GM12878 (cell line): ENCODE measurements around the gene B3GNT3. TPM values are rescaled to one million over a fixed set of nuclear protein-coding genes. Genes with fewer than 3 reads are reported as not detected.

Experiments used
- ATAC-seq: fragments of 200-7000 bp; cut with Tn5 transposase; 3 replicates; pipeline ENCODE4 v1.9.1; 2020; ENCODE audit warnings: mild to moderate bottlenecking, moderate library complexity
- BruUV-seq: library from RNA; stranded (reverse); fragments of 400-500 nt; replicated peaks from 2 replicates; lab custom pipeline; 2021; lab: Mats Ljungman, UMichigan
- CTCF ChIA-PET: fragments of 300-600 bp; sonication (Branson Sonifier 250); formaldehyde crosslinking; extraction: SDS; loops from one replicate; lab custom pipeline; 2021; ENCODE audit warnings: inconsistent platforms; lab: Yijun Ruan, JAX
- POLR2A ChIA-PET: fragments of 350-600 bp; formaldehyde crosslinking; extraction: SDS; loops from one replicate; lab custom pipeline; 2021; ENCODE audit warnings: inconsistent platforms; lab: Charles Lee
- RAD21 ChIA-PET: fragments of 300-600 bp; sonication (Branson Sonifier 250); formaldehyde crosslinking; loops from one replicate; lab custom pipeline; 2023; ENCODE audit warnings: antibody characterized with exemption; ENCODE audit not compliant: unreplicated experiment; lab: Charles Lee
- SMC1A ChIA-PET: fragments of 300-600 bp; sonication (Branson Sonifier 250); formaldehyde crosslinking; loops from one replicate; lab custom pipeline; 2023; ENCODE audit not compliant: unreplicated experiment, uncharacterized antibody; lab: Charles Lee
- DNase-seq: peaks from one replicate; pipeline ENCODE4 v3.0.0-alpha.2; 2011; ENCODE audit warnings: low read depth, low spot score
- FAIRE-seq: peaks from 3 replicates; lab custom pipeline; 2011; peaks lifted over from hg19 to GRCh38; lab: Jason Lieb, UNC
- H2AFZ ChIP-seq: 2 replicates; pipeline ENCODE4 v1.6.0; 2011; ENCODE audit warnings: low read depth, low read length, control low read depth; ENCODE audit not compliant: control insufficient read depth
- H3K27ac ChIP-seq: 2 replicates; pipeline ENCODE4 v1.5.1; 2011; ENCODE audit warnings: control low read depth; ENCODE audit not compliant: control insufficient read depth, insufficient read depth
- H3K27me3 ChIP-seq, 2 experiments: replicated peaks in 1 of 2; 2 replicates each; pipeline versions ENCODE4 v1.6.0 to v1.6.1; 2011; ENCODE audit warnings: low read length in 1 of 2; ENCODE audit not compliant: control insufficient read depth in 2 of 2, insufficient read depth in 2 of 2
- H3K36me3 ChIP-seq, 2 experiments: 2 replicates each; pipeline ENCODE4 v1.5.1; 2011; ENCODE audit warnings: low read length in 1 of 2; ENCODE audit not compliant: control insufficient read depth in 2 of 2, insufficient read depth in 2 of 2
- H3K4me1 ChIP-seq: 2 replicates; pipeline ENCODE4 v1.6.1; 2011; ENCODE audit warnings: mild to moderate bottlenecking, low read length, moderate library complexity, mixed read lengths; ENCODE audit not compliant: control insufficient read depth, insufficient read depth
- H3K4me2 ChIP-seq: 2 replicates; pipeline ENCODE4 v1.6.0; 2011; ENCODE audit warnings: control low read depth; ENCODE audit not compliant: control insufficient read depth, insufficient read depth
- H3K4me3 ChIP-seq: fragments of 200-600 bp; sonication (generic); 2 replicates; pipeline ENCODE4 v1.5.1; 2016
- H3K79me2 ChIP-seq: 2 replicates; pipeline ENCODE4 v1.6.0; 2011; ENCODE audit warnings: low read length; ENCODE audit not compliant: control insufficient read depth, insufficient read depth
- H3K9ac ChIP-seq: 2 replicates; pipeline ENCODE4 v1.8.0; 2011; ENCODE audit warnings: low read length, control low read depth, mixed read lengths; ENCODE audit not compliant: control insufficient read depth, insufficient read depth
- H3K9me3 ChIP-seq: replicated peaks from 3 replicates; pipeline ENCODE4 v1.5.1; 2011; ENCODE audit warnings: mild to moderate bottlenecking, low read length; ENCODE audit not compliant: control insufficient read depth, insufficient read depth
- H4K20me1 ChIP-seq: 2 replicates; pipeline ENCODE4 v1.6.0; 2011; ENCODE audit not compliant: control insufficient read depth, insufficient read depth
- IRF3 ChIP-seq: fragments of 450-650 bp; IDR thresholded peaks from 2 replicates; pipeline ENCODE4 v1.6.1; 2014; ENCODE audit warnings: mild to moderate bottlenecking
- POLR2A ChIP-seq: IDR thresholded peaks from 2 replicates; pipeline ENCODE4 v1.6.1; 2011; ENCODE audit warnings: low read depth, mild to moderate bottlenecking, low read length
- WRNIP1 ChIP-seq: IDR thresholded peaks from 2 replicates; pipeline ENCODE4 v1.6.1; 2011; ENCODE audit warnings: low read depth, low read length, improper control_type of control experiment, borderline replicate concordance
- ZBTB33 ChIP-seq: fragments of 450-650 bp; IDR thresholded peaks from 2 replicates; pipeline ENCODE4 v1.6.1; 2017; ENCODE audit warnings: mild to moderate bottlenecking
- WGBS: methylation state at CpG from one replicate; pipeline ENCODE4 v1.1.6; 2016; ENCODE audit warnings: low lambda C conversion rate; ENCODE audit not compliant: insufficient replicate concordance, insufficient coverage; ENCODE audit errors: missing lambda C conversion rate; 5-methylcytosine and 5-hydroxymethylcytosine counted together
- in situ Hi-C: fragments of 300-500 bp; cut with MboI; formaldehyde crosslinking; loops from 9 replicates; pipeline ENCODE4 v1.14.3; 2018; ENCODE audit warnings: mixed read lengths
- intact Hi-C: fragments of 100-400 bp; cut with micrococcal nuclease; formaldehyde crosslinking; loops from one replicate; pipeline ENCODE4 v1.14.2; 2022; ENCODE audit not compliant: unreplicated experiment
- polyA plus RNA-seq, 11 experiments: library from polyadenylated mRNA; depleted of rRNA in 4 of 11; unstranded in 6 of 11; stranded (reverse) in 5 of 11; fragments of >200 nt; fragmentation: Nextera tagmentation in 4 of 11; fragmentation: Illumina TruSeq in 1 of 11; extraction: Ambion mirVana in 4 of 11; extraction: Trizol in 1 of 11; gene quantifications; 1 replicate in 1 of 11; 2 replicates in 10 of 11; pipeline versions ENCODE4 v1.2.1 to v1.2.3, GENCODE V29; 2011 to 2016; ENCODE audit warnings: inconsistent platforms in 2 of 11, missing spikeins in 2 of 11, low read depth in 1 of 11
- total RNA-seq, 4 experiments: library from RNA; depleted of rRNA in 3 of 4; stranded (reverse); fragments of >200 nt in 3 of 4; fragmentation: Illumina TruSeq in 1 of 4; extraction: Trizol in 1 of 4; gene quantifications; 2 replicates each; pipeline versions ENCODE4 v1.2.1 to v1.2.3, GENCODE V29; 2013 to 2021

B3GNT3 gene
- total and polyA plus RNA-seq, 10 of the 15 experiments (the other 5 are each of a cell fraction or from before 2014, with no cell fraction given), result not detected

DNA sequence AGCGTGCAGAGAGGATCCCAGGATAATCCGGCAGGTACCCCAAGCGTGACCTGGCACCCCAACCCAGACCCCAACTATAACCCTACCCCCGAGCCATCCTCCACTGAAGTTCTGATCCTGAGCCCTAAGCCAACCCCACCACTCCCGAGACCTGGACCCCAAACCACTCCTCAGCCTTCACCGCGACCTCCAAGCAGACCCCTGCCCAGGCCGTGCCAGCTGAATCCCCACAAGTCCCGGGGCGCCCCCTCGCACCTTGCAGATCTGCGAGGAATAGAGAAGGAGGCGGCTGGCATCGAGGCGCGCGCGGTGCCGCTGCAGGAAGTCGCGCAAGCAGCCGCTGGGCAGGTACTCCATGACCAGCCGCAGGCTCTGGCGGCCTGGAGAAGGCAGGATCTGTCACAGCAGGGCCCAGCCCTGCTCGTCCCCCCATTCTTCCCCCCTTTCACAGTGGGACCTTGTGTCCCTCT, 36.5 kb downstream of the B3GNT3 start:
- POLR2A ChIA-PET, result no interaction called here
- H3K79me2 ChIP-seq, result no peaks in the 10 kb centered on the region
- H3K27ac ChIP-seq, result no peak overlapping the region
- no peaks in the 10 kb centered on the region for H4K20me1 ChIP-seq
- no peak overlapping the region for H3K9ac ChIP-seq
- intact Hi-C loops (no loop called here), in situ Hi-C loops (no loop called here)
- RAD21 ChIA-PET, result no interaction called here
- ATAC-seq, result no peak
- peaks cover 6 to 13% of the 10 kb centered on the region in 2 experiments for H3K36me3 ChIP-seq
- TF ChIP-seq POLR2A (peak; percentile 21; the same call in 1 of the 2 replicates), IRF3 (no peak)
- 96% methylated on average over 24 of the region's 25 CpGs for WGBS
- no peaks in the 10 kb centered on the region for H3K4me1 ChIP-seq
- no peak overlapping the region for H3K4me3 ChIP-seq
- no TSS peak for BruUV-seq
- H2AFZ ChIP-seq, result no peak overlapping the region
- H3K27me3 ChIP-seq, result no peaks in the 10 kb centered on the region
- no peak overlapping the region for H3K4me2 ChIP-seq
- CTCF ChIA-PET, result no interaction called here
- SMC1A ChIA-PET, result no interaction called here
- FAIRE-seq, result no peak
- DNase-seq, result no peak
- H3K9me3 ChIP-seq, result no peaks in the 10 kb centered on the region; the same call in 2 of the 3 replicates

DNA sequence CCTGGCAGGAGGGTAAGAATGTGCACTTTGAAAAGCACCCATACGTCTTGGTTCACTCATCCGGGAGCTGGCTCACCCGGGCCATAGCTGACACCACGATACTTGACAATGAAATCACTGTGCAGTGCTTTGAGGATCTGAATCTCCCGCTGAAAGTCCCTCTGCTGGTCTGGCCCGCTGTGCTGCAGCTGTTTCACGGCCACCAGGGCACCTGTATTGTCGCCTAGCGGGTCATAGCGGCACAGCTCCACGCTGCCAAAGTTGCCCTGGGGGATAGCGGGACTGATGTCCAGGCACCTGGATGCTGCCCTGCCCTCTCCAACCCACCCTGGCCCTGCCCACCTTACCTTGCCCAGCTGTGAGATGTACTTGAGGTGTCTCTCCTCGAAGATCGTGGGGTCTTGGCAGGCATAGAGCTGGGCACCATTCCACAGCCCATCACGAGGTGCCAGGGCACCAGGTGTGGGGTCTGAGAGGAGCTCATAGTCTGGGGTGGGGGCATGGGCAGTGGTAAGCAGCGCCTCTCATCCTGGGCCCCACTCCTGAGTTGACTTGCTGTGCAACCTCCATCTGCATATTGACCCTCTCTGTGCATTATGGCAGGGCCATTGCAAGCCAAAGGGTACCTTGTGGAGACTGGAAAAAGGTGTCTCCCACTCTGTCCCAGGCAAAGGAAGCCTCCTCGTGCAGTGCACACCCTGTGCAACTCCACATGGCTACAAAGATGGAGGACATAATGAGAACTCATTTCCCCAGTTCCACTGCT, 37.7 kb downstream of the B3GNT3 start:
- Histone ChIP-seq H3K79me2 (no peaks in the 10 kb centered on the region), H3K36me3 (peaks cover 6 to 13% of the 10 kb centered on the region in 2 experiments), H3K27me3 (no peaks in the 10 kb centered on the region), H3K9me3 (no peaks in the 10 kb centered on the region; the same call in 2 of the 3 replicates), H3K4me1 (no peaks in the 10 kb centered on the region), H3K9ac (no peak overlapping the region), H3K4me3 (no peak overlapping the region), H3K4me2 (no peak overlapping the region), H2AFZ (no peak overlapping the region), H4K20me1 (no peaks in the 10 kb centered on the region), H3K27ac (no peak overlapping the region)
- WGBS, result 94% methylated on average over 17 of the region's 17 CpGs
- DNase-seq (no peak), FAIRE-seq (no peak), ATAC-seq (no peak)
- ChIA-PET SMC1A (no interaction called here), POLR2A (interaction anchor here (0.6 kb wide), 1 partner anchor 99 kb away, joined by 5 read pairs; no protein-coding TSS in a partner anchor), CTCF (no interaction called here), RAD21 (no interaction called here)
- BruUV-seq, result no TSS peak
- in situ Hi-C loops (no loop called here), intact Hi-C loops (no loop called here)
- 0 out of 2 replicates have a peak, but pooled peaks have one; percentile 47 for TF ChIP-seq ZBTB33
- no peak for TF ChIP-seq WRNIP1
